HepG2 (cell line): ENCODE data around the gene SNRPD3. TPM values are rescaled to one million over a fixed set of nuclear protein-coding genes. Genes with fewer than 3 reads are reported as not detected.

Source experiments
- ARHGAP35 ChIP-seq: sonication (generic); formaldehyde crosslinking; IDR thresholded peaks from 2 replicates; pipeline ENCODE4 v1.9.0; 2022; ENCODE audit warnings: mild to moderate bottlenecking, inconsistent platforms, moderate library complexity, missing genetic modification reagents, borderline replicate concordance
- CBX1 ChIP-seq: IDR thresholded peaks from one replicate; pipeline ENCODE4 v1.6.1; 2016; ENCODE audit warnings: antibody characterized with exemption, low read depth
- DR1 ChIP-seq: sonication (generic); formaldehyde crosslinking; IDR thresholded peaks from 2 replicates; pipeline ENCODE4 v1.8.0; 2021; ENCODE audit warnings: mild to moderate bottlenecking, missing genetic modification reagents, inconsistent platforms
- ELF3 ChIP-seq: IDR thresholded peaks from 2 replicates; pipeline ENCODE4 v1.6.1; 2016; ENCODE audit warnings: missing genetic modification reagents, missing compliant biosample characterization
- FOXA1 ChIP-seq, 2 experiments: fragments of 450-650 bp in 1 of 2; sonication (generic) in 1 of 2; formaldehyde crosslinking in 1 of 2; IDR thresholded peaks; 2 replicates each; pipeline versions ENCODE4 v1.4.0 to v1.6.1; 2016 to 2020; ENCODE audit warnings: missing genetic modification reagents in 1 of 2
- KLF11 ChIP-seq: IDR thresholded peaks from 2 replicates; pipeline ENCODE4 v1.6.1; 2016; ENCODE audit warnings: missing compliant biosample characterization
- NFRKB ChIP-seq: fragments of 450-650 bp; IDR thresholded peaks from 2 replicates; pipeline ENCODE4 v1.6.1; 2017
- NRL ChIP-seq: sonication (generic); formaldehyde crosslinking; IDR thresholded peaks from 2 replicates; pipeline ENCODE4 v1.5.0; 2020; ENCODE audit warnings: missing genetic modification reagents, mild to moderate bottlenecking, moderate library complexity, borderline replicate concordance
- SIN3B ChIP-seq: fragments of 150-350 bp; IDR thresholded peaks from 2 replicates; pipeline ENCODE4 v1.6.1; 2014; ENCODE audit warnings: low read length
- SSRP1 ChIP-seq: IDR thresholded peaks from 2 replicates; pipeline ENCODE4 v1.6.1; 2016; ENCODE audit warnings: control low read depth
- SYNCRIP ChIP-seq: fragments of 200-400 bp; formaldehyde crosslinking; IDR thresholded peaks from 2 replicates; pipeline ENCODE4 v1.6.1; 2018; ENCODE audit warnings: mild to moderate bottlenecking, low read depth, low read length; ENCODE audit not compliant: insufficient read depth
- TBX2 ChIP-seq: sonication (generic); formaldehyde crosslinking; IDR thresholded peaks from 2 replicates; pipeline ENCODE4 v1.5.0; 2020; ENCODE audit warnings: missing genetic modification reagents, mild to moderate bottlenecking, borderline replicate concordance
- U2AF2 ChIP-seq: fragments of 200-400 bp; formaldehyde crosslinking; IDR thresholded peaks from 2 replicates; pipeline ENCODE4 v1.6.1; 2017; ENCODE audit warnings: low read depth, mild to moderate bottlenecking, low read length
- ZIK1 ChIP-seq: sonication (generic); formaldehyde crosslinking; IDR thresholded peaks from 2 replicates; pipeline ENCODE4 v1.5.0; 2020; ENCODE audit warnings: mild to moderate bottlenecking, low read depth, missing genetic modification reagents, borderline replicate concordance
- ZNF10 ChIP-seq: sonication (generic); formaldehyde crosslinking; IDR thresholded peaks from 2 replicates; pipeline ENCODE4 v1.4.0; 2020; ENCODE audit warnings: mild to moderate bottlenecking, low read depth, missing genetic modification reagents, borderline replicate concordance
- ZNF326 ChIP-seq: sonication (generic); formaldehyde crosslinking; IDR thresholded peaks from 2 replicates; pipeline ENCODE4 v1.4.0; 2020; ENCODE audit warnings: missing genetic modification reagents, borderline replicate concordance
- ZNF354B ChIP-seq: sonication (generic); formaldehyde crosslinking; IDR thresholded peaks from 2 replicates; pipeline ENCODE4 v1.8.0; 2022; ENCODE audit warnings: mild to moderate bottlenecking, missing genetic modification reagents
- ZNF383 ChIP-seq: sonication (generic); formaldehyde crosslinking; IDR thresholded peaks from 2 replicates; pipeline ENCODE4 v1.4.0; 2020; ENCODE audit warnings: missing genetic modification reagents, mild to moderate bottlenecking, borderline replicate concordance
- ZNF446 ChIP-seq: sonication (generic); formaldehyde crosslinking; IDR thresholded peaks from 2 replicates; pipeline ENCODE4 v1.5.0; 2020; ENCODE audit warnings: mild to moderate bottlenecking, missing genetic modification reagents
- ZNF570 ChIP-seq: sonication (generic); formaldehyde crosslinking; IDR thresholded peaks from 2 replicates; pipeline ENCODE4 v1.4.0; 2020; ENCODE audit warnings: mild to moderate bottlenecking, missing genetic modification reagents, borderline replicate concordance
- ZNF614 ChIP-seq: IDR thresholded peaks from 2 replicates; pipeline ENCODE4 v1.6.1; 2018; ENCODE audit warnings: missing biosample characterization, missing genetic modification reagents, inconsistent platforms, borderline replicate concordance
- ZSCAN21 ChIP-seq: sonication (generic); formaldehyde crosslinking; IDR thresholded peaks from 2 replicates; pipeline ENCODE4 v1.8.0; 2022; ENCODE audit warnings: mild to moderate bottlenecking, missing genetic modification reagents, moderate library complexity, borderline replicate concordance
- polyA plus RNA-seq, 8 experiments: library from polyadenylated mRNA; depleted of rRNA in 3 of 8; stranded (reverse) in 7 of 8; unstranded in 1 of 8; fragments of >200 nt; fragmentation: Illumina TruSeq in 4 of 8; extraction: Trizol in 4 of 8; gene quantifications; 2 replicates each; pipeline versions ENCODE4 v1.2.1 to v1.2.3, GENCODE V29; 2011 to 2016; ENCODE audit warnings: low read depth in 4 of 8, missing spikeins in 1 of 8, mixed read lengths in 1 of 8; ENCODE audit not compliant: insufficient read depth in 1 of 8
- total RNA-seq, 5 experiments: library from RNA; depleted of rRNA; stranded (reverse); fragments of >200 nt; fragmentation: Illumina TruSeq; extraction: Trizol; gene quantifications; 2 replicates each; pipeline ENCODE4 v1.2.3, GENCODE V29; 2016; ENCODE audit warnings: low read depth in 1 of 5
- TF ChIP-seq, protein P1 (sequence below): sonication (generic); formaldehyde crosslinking; IDR thresholded peaks from 2 replicates; pipeline ENCODE4 v1.9.0; 2021; ENCODE audit warnings: mild to moderate bottlenecking, missing genetic modification reagents
- TF ChIP-seq, protein P2 (sequence below): sonication (generic); formaldehyde crosslinking; IDR thresholded peaks from 2 replicates; pipeline ENCODE4 v1.4.0; 2020; ENCODE audit warnings: mild to moderate bottlenecking, low read depth, missing genetic modification reagents

Gene SNRPD3
- total and polyA plus RNA-seq, 2 of the 13 experiments (the other 11 are each of a cell fraction or from before 2014, with no cell fraction given) = 110 to 209 TPM

DNA sequence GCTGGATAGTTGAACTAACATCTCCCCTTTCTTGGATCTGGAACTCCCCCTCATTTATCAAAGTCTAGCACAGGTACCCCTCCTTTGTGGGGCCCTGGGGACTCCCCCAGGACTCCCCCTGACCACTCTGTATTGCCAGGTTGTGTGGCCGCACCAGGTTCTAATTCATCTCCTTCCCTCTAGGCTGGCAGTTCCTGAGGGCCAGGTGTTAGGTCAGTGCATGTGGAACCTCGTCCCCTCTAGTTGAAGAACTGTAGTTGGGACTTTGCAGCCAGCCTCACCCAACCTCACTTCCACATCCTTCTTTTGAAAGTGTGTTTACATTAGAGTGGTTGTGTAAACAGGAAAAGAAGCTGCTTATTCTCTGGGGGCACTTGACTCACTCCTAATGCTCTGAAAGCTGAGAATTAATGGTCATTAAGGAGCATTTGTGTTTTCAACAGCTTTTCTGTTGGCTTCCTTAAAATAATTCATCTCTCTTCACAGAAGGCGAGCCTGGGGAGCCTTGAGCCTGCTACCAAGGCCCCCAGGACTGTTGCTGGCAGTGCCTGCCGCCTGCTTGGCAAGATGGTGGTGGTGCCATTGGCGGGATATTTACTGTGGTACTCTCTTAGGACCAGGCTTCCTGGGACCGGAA, 48.9 kb upstream of the SNRPD3 start (continued):
- TF ChIP-seq, protein P1, sequence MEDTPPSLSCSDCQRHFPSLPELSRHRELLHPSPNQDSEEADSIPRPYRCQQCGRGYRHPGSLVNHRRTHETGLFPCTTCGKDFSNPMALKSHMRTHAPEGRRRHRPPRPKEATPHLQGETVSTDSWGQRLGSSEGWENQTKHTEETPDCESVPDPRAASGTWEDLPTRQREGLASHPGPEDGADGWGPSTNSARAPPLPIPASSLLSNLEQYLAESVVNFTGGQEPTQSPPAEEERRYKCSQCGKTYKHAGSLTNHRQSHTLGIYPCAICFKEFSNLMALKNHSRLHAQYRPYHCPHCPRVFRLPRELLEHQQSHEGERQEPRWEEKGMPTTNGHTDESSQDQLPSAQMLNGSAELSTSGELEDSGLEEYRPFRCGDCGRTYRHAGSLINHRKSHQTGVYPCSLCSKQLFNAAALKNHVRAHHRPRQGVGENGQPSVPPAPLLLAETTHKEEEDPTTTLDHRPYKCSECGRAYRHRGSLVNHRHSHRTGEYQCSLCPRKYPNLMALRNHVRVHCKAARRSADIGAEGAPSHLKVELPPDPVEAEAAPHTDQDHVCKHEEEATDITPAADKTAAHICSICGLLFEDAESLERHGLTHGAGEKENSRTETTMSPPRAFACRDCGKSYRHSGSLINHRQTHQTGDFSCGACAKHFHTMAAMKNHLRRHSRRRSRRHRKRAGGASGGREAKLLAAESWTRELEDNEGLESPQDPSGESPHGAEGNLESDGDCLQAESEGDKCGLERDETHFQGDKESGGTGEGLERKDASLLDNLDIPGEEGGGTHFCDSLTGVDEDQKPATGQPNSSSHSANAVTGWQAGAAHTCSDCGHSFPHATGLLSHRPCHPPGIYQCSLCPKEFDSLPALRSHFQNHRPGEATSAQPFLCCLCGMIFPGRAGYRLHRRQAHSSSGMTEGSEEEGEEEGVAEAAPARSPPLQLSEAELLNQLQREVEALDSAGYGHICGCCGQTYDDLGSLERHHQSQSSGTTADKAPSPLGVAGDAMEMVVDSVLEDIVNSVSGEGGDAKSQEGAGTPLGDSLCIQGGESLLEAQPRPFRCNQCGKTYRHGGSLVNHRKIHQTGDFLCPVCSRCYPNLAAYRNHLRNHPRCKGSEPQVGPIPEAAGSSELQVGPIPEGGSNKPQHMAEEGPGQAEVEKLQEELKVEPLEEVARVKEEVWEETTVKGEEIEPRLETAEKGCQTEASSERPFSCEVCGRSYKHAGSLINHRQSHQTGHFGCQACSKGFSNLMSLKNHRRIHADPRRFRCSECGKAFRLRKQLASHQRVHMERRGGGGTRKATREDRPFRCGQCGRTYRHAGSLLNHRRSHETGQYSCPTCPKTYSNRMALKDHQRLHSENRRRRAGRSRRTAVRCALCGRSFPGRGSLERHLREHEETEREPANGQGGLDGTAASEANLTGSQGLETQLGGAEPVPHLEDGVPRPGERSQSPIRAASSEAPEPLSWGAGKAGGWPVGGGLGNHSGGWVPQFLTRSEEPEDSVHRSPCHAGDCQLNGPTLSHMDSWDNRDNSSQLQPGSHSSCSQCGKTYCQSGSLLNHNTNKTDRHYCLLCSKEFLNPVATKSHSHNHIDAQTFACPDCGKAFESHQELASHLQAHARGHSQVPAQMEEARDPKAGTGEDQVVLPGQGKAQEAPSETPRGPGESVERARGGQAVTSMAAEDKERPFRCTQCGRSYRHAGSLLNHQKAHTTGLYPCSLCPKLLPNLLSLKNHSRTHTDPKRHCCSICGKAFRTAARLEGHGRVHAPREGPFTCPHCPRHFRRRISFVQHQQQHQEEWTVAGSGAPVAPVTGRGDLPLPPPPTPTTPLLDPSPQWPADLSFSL (CRISPR knock-in tag) = no peak
- no peak for TF ChIP-seq ZSCAN21
- no peak for TF ChIP-seq NFRKB
- TF ChIP-seq ZNF10 (CRISPR knock-in tag) = no peak
- TF ChIP-seq U2AF2 = no peak
- TF ChIP-seq KLF11 (CRISPR knock-in tag) = no peak
- peak; percentile 89 for TF ChIP-seq FOXA1 (IDR thresholded peaks at IDR 0.05)
- peak; percentile 96 for TF ChIP-seq FOXA1 (CRISPR knock-in tag; IDR thresholded peaks at IDR 0.05)
- TF ChIP-seq NRL (CRISPR knock-in tag) = no peak
- TF ChIP-seq CBX1 = no peak
- TF ChIP-seq SSRP1 (CRISPR knock-in tag) = peak; percentile 85; the same call in 1 of the 2 replicates
- TF ChIP-seq TBX2 = peak; percentile 55; the same call in 1 of the 2 replicates
- TF ChIP-seq ZNF446 (CRISPR knock-in tag) = no peak
- no peak for TF ChIP-seq ZNF570 (CRISPR knock-in tag)
- TF ChIP-seq ZNF354B (CRISPR knock-in tag) = no peak
- no peak for TF ChIP-seq ZNF614
- TF ChIP-seq SIN3B = no peak
- no peak for TF ChIP-seq SYNCRIP
- no peak; the same call in 1 of the 2 replicates for TF ChIP-seq ARHGAP35 (CRISPR knock-in tag)
- no peak for TF ChIP-seq DR1
- 0 out of 2 replicates have a peak, but pooled peaks have one; percentile 13 for TF ChIP-seq ZIK1
- TF ChIP-seq, protein P2, sequence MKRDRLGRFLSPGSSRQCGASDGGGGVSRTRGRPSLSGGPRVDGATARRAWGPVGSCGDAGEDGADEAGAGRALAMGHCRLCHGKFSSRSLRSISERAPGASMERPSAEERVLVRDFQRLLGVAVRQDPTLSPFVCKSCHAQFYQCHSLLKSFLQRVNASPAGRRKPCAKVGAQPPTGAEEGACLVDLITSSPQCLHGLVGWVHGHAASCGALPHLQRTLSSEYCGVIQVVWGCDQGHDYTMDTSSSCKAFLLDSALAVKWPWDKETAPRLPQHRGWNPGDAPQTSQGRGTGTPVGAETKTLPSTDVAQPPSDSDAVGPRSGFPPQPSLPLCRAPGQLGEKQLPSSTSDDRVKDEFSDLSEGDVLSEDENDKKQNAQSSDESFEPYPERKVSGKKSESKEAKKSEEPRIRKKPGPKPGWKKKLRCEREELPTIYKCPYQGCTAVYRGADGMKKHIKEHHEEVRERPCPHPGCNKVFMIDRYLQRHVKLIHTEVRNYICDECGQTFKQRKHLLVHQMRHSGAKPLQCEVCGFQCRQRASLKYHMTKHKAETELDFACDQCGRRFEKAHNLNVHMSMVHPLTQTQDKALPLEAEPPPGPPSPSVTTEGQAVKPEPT = peak; percentile 51; the same call in 1 of the 2 replicates
- no peak for TF ChIP-seq ZNF383 (CRISPR knock-in tag)
- peak; percentile 83 for TF ChIP-seq ELF3
- TF ChIP-seq ZNF326 (CRISPR knock-in tag) = no peak
